BLaER1 (cell line): Measurements from ENCODE around the gene ARCN1.
"Not testable (repeated sequence)": the region's sequence is repeated elsewhere in the genome, so short reads cannot be mapped to it uniquely, and the experiment has no call there.

Source experiments
- H3K27ac ChIP-seq: shearing (Covaris generic); formaldehyde crosslinking; 2 replicates; pipeline ENCODE4 v1.8.1; 2022
- H3K27me3 ChIP-seq: shearing (Covaris generic); formaldehyde crosslinking; 2 replicates; pipeline ENCODE4 v1.8.1; 2022
- H3K36me3 ChIP-seq: shearing (Covaris generic); formaldehyde crosslinking; 2 replicates; pipeline ENCODE4 v1.8.1; 2022
- H3K4me1 ChIP-seq: shearing (Covaris generic); formaldehyde crosslinking; 2 replicates; pipeline ENCODE4 v1.8.1; 2022
- H3K4me2 ChIP-seq: shearing (Covaris generic); formaldehyde crosslinking; 2 replicates; pipeline ENCODE4 v1.8.1; 2022
- H3K4me3 ChIP-seq: shearing (Covaris generic); formaldehyde crosslinking; 2 replicates; pipeline ENCODE4 v1.8.1; 2022
- H3K9ac ChIP-seq: shearing (Covaris generic); formaldehyde crosslinking; 2 replicates; pipeline ENCODE4 v1.8.1; 2022
- H3K9me3 ChIP-seq: shearing (Covaris generic); formaldehyde crosslinking; 2 replicates; pipeline ENCODE4 v1.8.1; 2022
- H4K20me1 ChIP-seq: shearing (Covaris generic); formaldehyde crosslinking; 2 replicates; pipeline ENCODE4 v1.8.1; 2022
- Cebpa-rat ChIP-seq: shearing (Covaris generic); IDR thresholded peaks from 2 replicates; pipeline ENCODE4 v1.8.1; 2022

The ARCN1 gene

GRCh38 chr11:118544010-118544646 is 28.1 kb upstream of the ARCN1 start:
- Histone ChIP-seq H3K36me3 (peaks cover 68% of the 10 kb centered on the region), H3K27me3 (no peaks in the 10 kb centered on the region), H3K27ac (no peak overlapping the region), H3K4me1 (no peaks in the 10 kb centered on the region), H3K4me3 (no peak overlapping the region), H3K4me2 (no peak overlapping the region), H3K9me3 (no peaks in the 10 kb centered on the region), H4K20me1 (no peaks in the 10 kb centered on the region), H3K9ac (no peak overlapping the region)
- no peak for TF ChIP-seq Cebpa-rat

GRCh38 chr11:118544647-118545010 is 27.6 kb upstream of the ARCN1 start:
- Histone ChIP-seq H3K4me2 (no peak overlapping the region), H3K9me3 (no peaks in the 10 kb centered on the region), H3K27me3 (no peaks in the 10 kb centered on the region), H3K4me3 (no peak overlapping the region), H3K4me1 (no peaks in the 10 kb centered on the region), H3K36me3 (peaks cover 71% of the 10 kb centered on the region), H3K9ac (no peak overlapping the region), H4K20me1 (no peaks in the 10 kb centered on the region), H3K27ac (no peak overlapping the region)
- no peak for TF ChIP-seq Cebpa-rat

GRCh38 chr11:118545533-118545932 is 26.7 kb upstream of the ARCN1 start:
- no peak overlapping the region for H3K4me2 ChIP-seq
- no peak overlapping the region for H3K4me3 ChIP-seq
- H3K4me1 ChIP-seq: no peaks in the 10 kb centered on the region
- no peak overlapping the region for H3K9ac ChIP-seq
- peaks cover 74% of the 10 kb centered on the region for H3K36me3 ChIP-seq
- no peaks in the 10 kb centered on the region for H3K27me3 ChIP-seq
- H4K20me1 ChIP-seq: no peaks in the 10 kb centered on the region
- H3K9me3 ChIP-seq: no peaks in the 10 kb centered on the region
- no peak for TF ChIP-seq Cebpa-rat
- H3K27ac ChIP-seq: no peak overlapping the region

- Histone ChIP-seq H3K4me3 (no peak overlapping the region), H3K4me2 (no peak overlapping the region), H3K9me3 (no peaks in the 10 kb centered on the region), H3K27ac (no peak overlapping the region), H3K4me1 (no peaks in the 10 kb centered on the region), H3K27me3 (no peaks in the 10 kb centered on the region), H3K9ac (no peak overlapping the region), H4K20me1 (no peaks in the 10 kb centered on the region), H3K36me3 (peaks cover 80% of the 10 kb centered on the region)
- TF ChIP-seq Cebpa-rat: no peak
Observed at GRCh38 chr11:118547132-118547531, 25.1 kb upstream of the ARCN1 start.

GRCh38 chr11:118552341-118552740 is 19.9 kb upstream of the ARCN1 start:
- Histone ChIP-seq H3K9ac (no peak overlapping the region), H3K4me1 (no peaks in the 10 kb centered on the region), H3K4me2 (no peak overlapping the region), H3K36me3 (peaks cover 86% of the 10 kb centered on the region), H3K27me3 (no peaks in the 10 kb centered on the region), H4K20me1 (no peaks in the 10 kb centered on the region), H3K9me3 (no peaks in the 10 kb centered on the region), H3K27ac (no peak overlapping the region), H3K4me3 (no peak overlapping the region)
- TF ChIP-seq Cebpa-rat: no peak

GRCh38 chr11:118560806-118561205 is 11.4 kb upstream of the ARCN1 start:
- H3K4me3 ChIP-seq: no peak overlapping the region
- no peak overlapping the region for H3K27ac ChIP-seq
- peaks cover 42% of the 10 kb centered on the region for H3K36me3 ChIP-seq
- H3K27me3 ChIP-seq: no peaks in the 10 kb centered on the region
- no peaks in the 10 kb centered on the region for H4K20me1 ChIP-seq
- H3K4me2 ChIP-seq: no peak overlapping the region
- no peak overlapping the region for H3K9ac ChIP-seq
- peaks cover 7% of the 10 kb centered on the region; the same call in 1 of the 2 replicates for H3K4me1 ChIP-seq
- no peaks in the 10 kb centered on the region for H3K9me3 ChIP-seq
- TF ChIP-seq Cebpa-rat: no peak

- no peak for TF ChIP-seq Cebpa-rat
- Histone ChIP-seq H3K9ac (no peak overlapping the region), H3K9me3 (no peaks in the 10 kb centered on the region), H3K4me1 (peaks cover 7% of the 10 kb centered on the region; the same call in 1 of the 2 replicates), H3K27me3 (no peaks in the 10 kb centered on the region), H3K4me3 (no peak overlapping the region; the same call in 1 of the 2 replicates), H3K36me3 (0 out of 2 replicates have a peak, but pooled peaks cover 6% of the 10 kb centered on the region), H4K20me1 (no peaks in the 10 kb centered on the region), H3K4me2 (peak overlapping the region; percentile 85), H3K27ac (no peak overlapping the region)
Observed at GRCh38 chr11:118565051-118565450, 7.2 kb upstream of the ARCN1 start.

- no peak overlapping the region for H3K4me2 ChIP-seq
Observed at GRCh38 chr11:118569670-118570069, 2.5 kb upstream of the ARCN1 start.

GRCh38 chr11:118570787-118571186 is 1.4 kb upstream of the ARCN1 start:
- no peak overlapping the region for H3K4me2 ChIP-seq
- no peak for TF ChIP-seq Cebpa-rat

More at GRCh38 chr11:118569670-118570069, 2.5 kb upstream of the ARCN1 start:
- Histone ChIP-seq H4K20me1 (peaks cover 20% of the 10 kb centered on the region), H3K27ac (no peak overlapping the region), H3K36me3 (peaks cover 1% of the 10 kb centered on the region; the same call in 1 of the 2 replicates), H3K9ac (no peak overlapping the region), H3K4me3 (no peak overlapping the region), H3K27me3 (no peaks in the 10 kb centered on the region), H3K4me1 (peaks cover 31% of the 10 kb centered on the region), H3K9me3 (no peaks in the 10 kb centered on the region)
- TF ChIP-seq Cebpa-rat: no peak

GRCh38 chr11:118571701-118572060 is 528 bp upstream of the ARCN1 start:
- Histone ChIP-seq H4K20me1 (peaks cover 40% of the 10 kb centered on the region), H3K4me1 (peaks cover 31% of the 10 kb centered on the region), H3K4me3 (peak overlapping the region; percentile 90), H3K4me2 (peak overlapping the region; percentile 75), H3K27ac (peak overlapping the region; percentile 93), H3K9ac (peak overlapping the region; percentile 96)
- H3K36me3 ChIP-seq, H3K27me3 ChIP-seq, H3K9me3 ChIP-seq: not testable (repeated sequence)

More at GRCh38 chr11:118570787-118571186, 1.4 kb upstream of the ARCN1 start:
- Histone ChIP-seq H3K27me3 (no peaks in the 10 kb centered on the region), H3K27ac (no peak overlapping the region), H3K36me3 (peaks cover 6% of the 10 kb centered on the region), H3K4me1 (peaks cover 31% of the 10 kb centered on the region), H3K9ac (no peak overlapping the region), H4K20me1 (peaks cover 31% of the 10 kb centered on the region), H3K9me3 (no peaks in the 10 kb centered on the region), H3K4me3 (no peak overlapping the region)
